ENCODE data around the gene TMEM121. TPM values are rescaled to one million over a fixed set of nuclear protein-coding genes. Genes with fewer than 3 reads are reported as not detected.

Gene TMEM121
- total RNA-seq, 1 donor from 2014 or later = 23.1 TPM

GRCh38 chr14:105498430-105499255, 27.7 kb upstream of the TMEM121 start:
- no peak for DNase-seq

GRCh38 chr14:105499256-105500035, 26.9 kb upstream of the TMEM121 start:
- peak; percentile 81 for DNase-seq

GRCh38 chr14:105500036-105500725, 26.2 kb upstream of the TMEM121 start:
- no peak for DNase-seq

- DNase-seq = no peak
These were observed 25.7 kb upstream of the TMEM121 start for GRCh38 chr14:105500726-105501101.

GRCh38 chr14:105501504-105502291, 24.7 kb upstream of the TMEM121 start:
- DNase-seq = no peak

- DNase-seq = no peak
These were observed 23.7 kb upstream of the TMEM121 start for GRCh38 chr14:105502446-105503295.

GRCh38 chr14:105503296-105503640, 23.1 kb upstream of the TMEM121 start:
- no peak for DNase-seq

GRCh38 chr14:105503935-105504692, 22.3 kb upstream of the TMEM121 start:
- DNase-seq = no peak

- DNase-seq = no peak
These were observed 21.3 kb upstream of the TMEM121 start for GRCh38 chr14:105505101-105505500.

GRCh38 chr14:105507247-105507646, 19.1 kb upstream of the TMEM121 start:
- no peak for DNase-seq

- no peak for DNase-seq
These were observed 18.3 kb upstream of the TMEM121 start for GRCh38 chr14:105508069-105508468.

GRCh38 chr14:105508601-105509000, 17.8 kb upstream of the TMEM121 start:
- DNase-seq = no peak

- DNase-seq = no peak
These were observed 9.3 kb upstream of the TMEM121 start for GRCh38 chr14:105517096-105517495.

GRCh38 chr14:105519946-105520698, 6.3 kb upstream of the TMEM121 start:
- no peak for DNase-seq

GRCh38 chr14:105525326-105525725, 1.1 kb upstream of the TMEM121 start:
- no peak for DNase-seq

- no peak for DNase-seq
These were observed 495 bp downstream of the TMEM121 start for GRCh38 chr14:105526776-105527380.

GRCh38 chr14:105527381-105527825, 1.0 kb downstream of the TMEM121 start:
- no peak for DNase-seq

GRCh38 chr14:105527826-105528585, 1.6 kb downstream of the TMEM121 start:
- peak; percentile 62 for DNase-seq
